ENCODE data around the gene ST6GALNAC5.

Gene ST6GALNAC5

DNA sequence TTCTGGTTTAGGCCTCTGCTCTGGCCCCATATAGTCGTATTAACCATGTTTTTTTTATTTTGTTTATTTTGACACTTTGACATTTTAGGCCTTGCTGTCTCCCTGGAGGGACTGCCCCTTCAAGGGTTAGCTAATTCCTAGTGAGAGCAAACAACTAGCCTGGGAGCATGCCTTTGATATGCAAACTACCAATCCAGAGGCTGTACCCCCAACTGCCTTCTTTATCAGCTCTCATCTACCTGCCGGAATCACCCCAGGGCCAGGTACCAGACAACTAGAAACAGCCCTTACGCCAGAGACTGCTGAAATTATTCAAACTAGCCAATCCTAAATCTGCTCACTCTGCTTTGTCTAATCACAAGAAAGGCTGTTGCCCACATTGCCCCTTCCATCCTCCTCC lies 13.0 kb upstream of the ST6GALNAC5 start:
- TF ChIP-seq, protein P1, sequence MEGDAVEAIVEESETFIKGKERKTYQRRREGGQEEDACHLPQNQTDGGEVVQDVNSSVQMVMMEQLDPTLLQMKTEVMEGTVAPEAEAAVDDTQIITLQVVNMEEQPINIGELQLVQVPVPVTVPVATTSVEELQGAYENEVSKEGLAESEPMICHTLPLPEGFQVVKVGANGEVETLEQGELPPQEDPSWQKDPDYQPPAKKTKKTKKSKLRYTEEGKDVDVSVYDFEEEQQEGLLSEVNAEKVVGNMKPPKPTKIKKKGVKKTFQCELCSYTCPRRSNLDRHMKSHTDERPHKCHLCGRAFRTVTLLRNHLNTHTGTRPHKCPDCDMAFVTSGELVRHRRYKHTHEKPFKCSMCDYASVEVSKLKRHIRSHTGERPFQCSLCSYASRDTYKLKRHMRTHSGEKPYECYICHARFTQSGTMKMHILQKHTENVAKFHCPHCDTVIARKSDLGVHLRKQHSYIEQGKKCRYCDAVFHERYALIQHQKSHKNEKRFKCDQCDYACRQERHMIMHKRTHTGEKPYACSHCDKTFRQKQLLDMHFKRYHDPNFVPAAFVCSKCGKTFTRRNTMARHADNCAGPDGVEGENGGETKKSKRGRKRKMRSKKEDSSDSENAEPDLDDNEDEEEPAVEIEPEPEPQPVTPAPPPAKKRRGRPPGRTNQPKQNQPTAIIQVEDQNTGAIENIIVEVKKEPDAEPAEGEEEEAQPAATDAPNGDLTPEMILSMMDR (IDR thresholded peaks at IDR 0.05; ENCODE audit: borderline replicate concordance, insufficient read depth, low read depth, low read length), result no peak
- no peak overlapping the region for H3K4me3 ChIP-seq (ENCODE audit: low read depth, low read length)

DNA sequence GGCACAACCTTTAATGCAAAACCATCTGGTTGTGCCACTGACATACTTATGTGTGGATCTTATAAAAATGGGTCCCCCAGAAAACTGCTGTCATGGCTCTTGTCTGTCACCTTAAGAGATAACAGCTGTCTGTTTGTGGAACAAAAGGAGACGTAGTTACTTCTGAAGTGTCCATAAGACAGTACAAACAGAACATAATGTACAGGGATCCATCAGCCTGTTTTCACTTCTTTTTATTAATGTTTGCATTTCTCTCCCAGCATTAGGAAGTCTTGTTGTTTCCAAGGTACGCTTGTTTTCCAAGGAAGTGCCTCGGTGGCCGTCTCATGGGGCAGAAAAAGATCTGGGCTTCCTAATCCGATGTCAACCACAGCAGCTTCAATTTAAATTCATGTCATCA lies 11.2 kb upstream of the ST6GALNAC5 start:
- H3K4me3 ChIP-seq (ENCODE audit: low read depth, low read length), result no peak overlapping the region
- TF ChIP-seq, protein P1 (IDR thresholded peaks at IDR 0.05; ENCODE audit: borderline replicate concordance, insufficient read depth, low read depth, low read length), result no peak

DNA sequence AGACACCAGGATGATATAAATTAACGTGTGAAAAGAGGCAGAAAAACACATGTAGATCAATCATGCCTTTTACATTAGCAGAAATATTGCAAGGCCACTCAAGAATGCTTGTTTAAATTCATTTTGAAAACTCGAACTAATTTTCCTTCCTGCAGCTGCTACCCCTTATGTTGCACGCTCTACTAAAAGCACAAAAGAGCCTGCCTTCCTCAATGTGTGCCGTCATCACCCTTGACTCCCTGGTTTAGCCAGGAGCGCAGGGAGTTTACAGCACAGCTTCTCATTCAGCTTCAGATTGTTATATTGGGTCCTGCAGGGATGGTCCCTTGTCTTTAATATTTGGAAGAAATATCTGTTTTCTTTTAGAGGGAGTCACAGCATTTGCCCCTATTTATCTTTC lies 10.1 kb upstream of the ST6GALNAC5 start:
- TF ChIP-seq, protein P1 (IDR thresholded peaks at IDR 0.05; ENCODE audit: borderline replicate concordance, insufficient read depth, low read depth, low read length), result no peak

DNA sequence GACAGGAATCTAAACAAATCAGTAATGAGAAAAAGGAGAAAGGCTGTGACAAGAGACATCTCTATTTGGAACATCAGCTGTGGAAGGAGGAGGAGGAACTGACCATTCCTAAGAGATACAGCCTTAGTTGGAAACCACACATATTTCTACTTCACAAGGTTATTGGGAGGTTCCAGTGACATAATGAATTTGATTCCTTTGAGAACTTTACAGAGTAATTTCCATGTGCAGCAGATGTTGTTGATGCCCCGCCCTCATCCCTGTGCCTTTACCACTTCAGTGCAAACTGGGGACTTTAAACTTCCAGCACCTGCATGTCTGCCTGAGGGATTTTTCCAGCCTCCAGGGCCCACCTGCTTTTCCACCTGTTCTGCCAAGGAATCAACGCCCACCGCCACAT lies 9.3 kb upstream of the ST6GALNAC5 start:
- TF ChIP-seq, protein P1 (IDR thresholded peaks at IDR 0.05; ENCODE audit: borderline replicate concordance, insufficient read depth, low read depth, low read length), result no peak
- no peak overlapping the region for H3K4me3 ChIP-seq (ENCODE audit: low read depth, low read length)

More for the DNA sequence above, 10.1 kb upstream of the ST6GALNAC5 start:
- no peak overlapping the region for H3K4me3 ChIP-seq (ENCODE audit: low read depth, low read length)

DNA sequence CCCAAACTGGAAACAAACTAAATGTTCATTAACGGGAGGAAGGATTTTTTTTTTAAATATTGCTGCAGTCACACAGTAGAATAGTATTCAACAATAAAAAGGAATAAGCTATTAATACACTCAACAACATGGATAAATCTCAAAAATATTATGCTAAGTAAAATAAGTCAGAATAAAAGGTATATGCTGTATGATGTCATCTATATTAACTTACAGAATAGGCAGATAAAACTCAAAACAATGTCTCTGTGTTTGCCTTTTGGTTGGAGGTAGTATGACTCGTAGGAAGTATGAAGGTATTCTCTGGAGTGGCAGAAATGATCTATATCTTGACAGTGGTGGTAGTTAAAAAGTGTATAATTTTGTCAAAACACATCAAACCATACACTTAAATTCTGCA lies 6.1 kb upstream of the ST6GALNAC5 start:
- no peak overlapping the region for H3K4me3 ChIP-seq (ENCODE audit: low read depth, low read length)
- TF ChIP-seq, protein P1 (IDR thresholded peaks at IDR 0.05; ENCODE audit: borderline replicate concordance, insufficient read depth, low read depth, low read length), result no peak

DNA sequence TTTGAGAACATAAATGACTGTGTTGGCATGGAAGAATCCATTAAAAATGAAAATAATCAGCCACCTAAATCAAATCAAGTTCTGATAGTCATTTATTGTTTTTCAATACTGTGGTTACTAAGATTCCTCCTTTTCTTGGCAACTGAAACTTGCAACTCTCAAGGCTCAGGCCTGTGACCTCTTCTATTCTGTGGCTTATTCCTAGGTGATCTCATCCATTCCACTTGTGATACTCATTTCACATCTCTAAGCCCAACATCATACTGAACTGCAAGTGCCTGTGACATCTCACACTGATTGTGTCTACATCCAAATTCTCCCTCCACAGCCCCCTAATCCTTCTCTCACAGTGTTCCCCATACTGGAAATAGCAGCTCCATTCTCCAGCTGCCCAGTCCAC lies 4.8 kb upstream of the ST6GALNAC5 start:
- TF ChIP-seq, protein P1 (IDR thresholded peaks at IDR 0.05; ENCODE audit: borderline replicate concordance, insufficient read depth, low read depth, low read length), result no peak
- no peak overlapping the region for H3K4me3 ChIP-seq (ENCODE audit: low read depth, low read length)

DNA sequence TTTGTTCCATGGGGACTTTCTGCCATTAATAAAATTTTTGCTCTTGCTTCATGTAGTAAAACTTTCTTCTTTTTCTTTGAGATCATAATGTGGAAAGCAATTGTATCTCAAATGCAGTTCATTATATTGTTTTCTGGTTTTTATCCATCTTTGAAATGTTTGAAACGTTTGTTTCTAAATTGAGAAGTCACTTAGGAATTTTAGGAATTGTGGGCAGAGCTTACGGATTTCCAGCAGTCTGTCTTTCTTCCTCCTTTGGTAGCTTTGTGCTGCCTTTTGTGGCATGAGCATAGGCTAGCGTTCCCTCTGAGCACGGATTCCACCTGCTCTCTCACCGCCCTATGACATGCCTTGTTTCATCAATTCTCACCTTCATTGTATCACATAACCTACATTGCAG lies 2.9 kb upstream of the ST6GALNAC5 start:
- TF ChIP-seq, protein P1 (IDR thresholded peaks at IDR 0.05; ENCODE audit: borderline replicate concordance, insufficient read depth, low read depth, low read length), result no peak
- no peak overlapping the region for H3K4me3 ChIP-seq (ENCODE audit: low read depth, low read length)
